ENCODE measurements around the gene LTB. TPM values are rescaled to one million over a fixed set of nuclear protein-coding genes. Genes with fewer than 3 reads are reported as not detected.
"Not testable (repeated sequence)": the region's sequence is repeated elsewhere in the genome, so short reads cannot be mapped to it uniquely, and the experiment has no call there.

The LTB gene
- total RNA-seq, 1 experiment from 2014 or later, result not detected

DNA sequence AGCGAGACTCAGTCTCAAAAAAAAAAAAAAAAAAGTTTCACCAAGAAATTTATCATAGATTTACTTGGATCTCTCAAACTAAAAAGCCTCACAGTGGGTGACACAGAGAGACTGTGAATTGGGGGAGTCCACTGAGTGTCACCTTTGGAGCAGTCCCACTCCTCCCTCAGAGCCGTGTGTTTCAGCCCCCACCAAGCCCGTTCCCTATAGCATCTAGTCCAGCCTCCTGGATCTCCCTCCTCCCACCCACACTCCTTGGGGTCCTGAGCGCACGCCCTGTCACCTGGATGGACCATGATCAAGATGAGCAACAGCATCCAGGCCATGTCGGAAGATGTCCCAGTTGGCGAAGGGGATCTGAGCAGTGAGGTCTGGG lies 10.2 kb upstream of the LTB start:
- no peak for DNase-seq (ENCODE audit: low spot score)
- POLR2A ChIA-PET (ENCODE audit: low non-redundant PET), result no interaction called here
- CTCF ChIA-PET, result no interaction called here
- TF ChIP-seq, protein P1, sequence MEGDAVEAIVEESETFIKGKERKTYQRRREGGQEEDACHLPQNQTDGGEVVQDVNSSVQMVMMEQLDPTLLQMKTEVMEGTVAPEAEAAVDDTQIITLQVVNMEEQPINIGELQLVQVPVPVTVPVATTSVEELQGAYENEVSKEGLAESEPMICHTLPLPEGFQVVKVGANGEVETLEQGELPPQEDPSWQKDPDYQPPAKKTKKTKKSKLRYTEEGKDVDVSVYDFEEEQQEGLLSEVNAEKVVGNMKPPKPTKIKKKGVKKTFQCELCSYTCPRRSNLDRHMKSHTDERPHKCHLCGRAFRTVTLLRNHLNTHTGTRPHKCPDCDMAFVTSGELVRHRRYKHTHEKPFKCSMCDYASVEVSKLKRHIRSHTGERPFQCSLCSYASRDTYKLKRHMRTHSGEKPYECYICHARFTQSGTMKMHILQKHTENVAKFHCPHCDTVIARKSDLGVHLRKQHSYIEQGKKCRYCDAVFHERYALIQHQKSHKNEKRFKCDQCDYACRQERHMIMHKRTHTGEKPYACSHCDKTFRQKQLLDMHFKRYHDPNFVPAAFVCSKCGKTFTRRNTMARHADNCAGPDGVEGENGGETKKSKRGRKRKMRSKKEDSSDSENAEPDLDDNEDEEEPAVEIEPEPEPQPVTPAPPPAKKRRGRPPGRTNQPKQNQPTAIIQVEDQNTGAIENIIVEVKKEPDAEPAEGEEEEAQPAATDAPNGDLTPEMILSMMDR (conservative IDR thresholded peaks at IDR 0.05; ENCODE audit: low read depth, low read length), result no peak
- TF ChIP-seq EZH2 (IDR thresholded peaks at IDR 0.05; ENCODE audit: borderline replicate concordance, low read depth, low read length, poor library complexity, severe bottlenecking), result no peak
- intact Hi-C loops (cut with micrococcal nuclease; ENCODE audit: unreplicated experiment), result no loop called here
- Histone ChIP-seq H3K27me3 (replicated peaks; ENCODE audit: insufficient read depth, low read depth, low read length, poor library complexity) (no peaks in the 10 kb centered on the region), H3K27ac (ENCODE audit: low read depth, low read length, poor library complexity, severe bottlenecking) (no peak overlapping the region), H3K4me3 (ENCODE audit: low read depth, low read length, poor library complexity, severe bottlenecking) (no peak overlapping the region), H3K4me1 (ENCODE audit: insufficient read depth, low read length, poor library complexity, severe bottlenecking) (no peaks in the 10 kb centered on the region), H3K36me3 (ENCODE audit: insufficient read depth, low read length, poor library complexity, severe bottlenecking) (no peaks in the 10 kb centered on the region), H3K9me3 (ENCODE audit: low read depth, low read length, poor library complexity, severe bottlenecking) (no peaks in the 10 kb centered on the region)
- no TSS peak for BruUV-seq (replicated peaks)

GRCh38 chr6:31590691-31591090 lies 8.5 kb upstream of the LTB start:
- H3K27ac ChIP-seq (ENCODE audit: low read depth, low read length, poor library complexity, severe bottlenecking); DNase-seq (ENCODE audit: low spot score); H3K9me3 ChIP-seq (ENCODE audit: low read depth, low read length, poor library complexity, severe bottlenecking); POLR2A ChIA-PET (ENCODE audit: low non-redundant PET); CTCF ChIA-PET; H3K4me3 ChIP-seq (ENCODE audit: low read depth, low read length, poor library complexity, severe bottlenecking); H3K36me3 ChIP-seq (ENCODE audit: insufficient read depth, low read length, poor library complexity, severe bottlenecking); H3K27me3 ChIP-seq (replicated peaks; ENCODE audit: insufficient read depth, low read depth, low read length, poor library complexity); H3K4me1 ChIP-seq (ENCODE audit: insufficient read depth, low read length, poor library complexity, severe bottlenecking); BruUV-seq (replicated peaks); intact Hi-C loops (cut with micrococcal nuclease; ENCODE audit: unreplicated experiment): not testable (repeated sequence)

DNA sequence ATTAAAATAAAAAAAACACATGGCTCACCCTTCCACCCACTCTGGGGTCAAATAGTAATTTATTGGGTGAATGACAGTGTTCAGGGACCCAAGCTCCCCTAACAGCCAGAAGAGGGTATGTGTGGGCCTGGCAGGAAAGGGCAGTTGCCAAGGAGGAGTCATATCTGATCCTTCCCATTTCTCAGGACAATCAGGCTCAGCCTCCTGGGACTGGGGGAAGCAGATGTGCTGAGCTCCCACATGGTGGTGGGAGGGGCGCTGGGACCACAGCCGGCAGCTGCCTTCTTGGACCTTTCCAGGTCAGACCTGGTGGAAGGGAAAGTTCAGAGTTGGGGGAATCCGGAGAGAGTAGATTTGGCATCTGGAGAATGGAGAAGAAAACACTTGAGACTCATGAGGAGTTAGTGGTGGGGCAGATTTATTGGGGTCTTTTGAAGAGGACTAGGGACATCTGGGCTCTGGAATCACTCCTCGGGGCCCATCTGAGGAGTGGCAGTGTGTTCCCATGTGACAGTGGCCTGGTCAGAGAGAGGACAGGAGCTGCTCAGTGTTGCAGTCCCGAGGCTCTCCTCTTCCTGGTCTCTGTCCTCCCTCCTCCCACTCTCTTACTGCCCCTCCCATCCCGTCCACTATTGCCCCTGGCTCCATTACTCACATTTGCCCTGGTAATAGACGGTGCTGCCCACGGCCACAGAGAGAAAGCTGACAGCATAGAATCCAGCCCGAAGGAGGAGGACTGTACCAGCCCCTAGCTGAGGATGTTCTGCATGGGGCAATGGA lies 6.8 kb upstream of the LTB start:
- ChIA-PET CTCF (no interaction called here), POLR2A (ENCODE audit: low non-redundant PET) (no interaction called here)
- no peak overlapping the region for H3K27ac ChIP-seq (ENCODE audit: low read depth, low read length, poor library complexity, severe bottlenecking)
- no peak overlapping the region for H3K4me3 ChIP-seq (ENCODE audit: low read depth, low read length, poor library complexity, severe bottlenecking)
- no peaks in the 10 kb centered on the region for H3K9me3 ChIP-seq (ENCODE audit: low read depth, low read length, poor library complexity, severe bottlenecking)
- no peak for TF ChIP-seq EZH2 (IDR thresholded peaks at IDR 0.05; ENCODE audit: borderline replicate concordance, low read depth, low read length, poor library complexity, severe bottlenecking)
- TF ChIP-seq, protein P1 (conservative IDR thresholded peaks at IDR 0.05; ENCODE audit: low read depth, low read length), result no peak
- intact Hi-C loops (cut with micrococcal nuclease; ENCODE audit: unreplicated experiment), result no loop called here
- H3K4me1 ChIP-seq (ENCODE audit: insufficient read depth, low read length, poor library complexity, severe bottlenecking), result peaks cover 4% of the 10 kb centered on the region
- no TSS peak for BruUV-seq (replicated peaks)
- no peaks in the 10 kb centered on the region for H3K27me3 ChIP-seq (replicated peaks; ENCODE audit: insufficient read depth, low read depth, low read length, poor library complexity)
- no peak for DNase-seq (ENCODE audit: low spot score)
- H3K36me3 ChIP-seq (ENCODE audit: insufficient read depth, low read length, poor library complexity, severe bottlenecking), result no peaks in the 10 kb centered on the region

Data from A673 (cell line).